Right cardiac atrium (tissue), 5 donors: ENCODE data around the gene FN1. TPM values are rescaled to one million over a fixed set of nuclear protein-coding genes. Genes with fewer than 3 reads are reported as not detected.
"Not testable (repeated sequence)": the region's sequence is repeated elsewhere in the genome, so short reads cannot be mapped to it uniquely, and the experiment has no call there.

ENCODE experiments used
- ATAC-seq, 2 donors: fragments of 200-7000 bp; cut with Tn5 transposase; one replicate each; pipeline versions ENCODE4 v1.8.0 to v1.9.1; 2020; ENCODE audit warnings: moderate library complexity in 2 of 2, mild to moderate bottlenecking in 1 of 2
- DNase-seq, 3 donors: peaks; one replicate each; pipeline ENCODE4 v3.0.0-alpha.2; 2020
- H3K27ac ChIP-seq: one replicate; pipeline ENCODE4 v1.5.1; 2013; ENCODE audit warnings: mild to moderate bottlenecking, low read length, control low read depth, moderate library complexity
- H3K27me3 ChIP-seq: one replicate; pipeline ENCODE4 v1.6.1; 2013; ENCODE audit not compliant: control insufficient read depth, insufficient read depth
- H3K4me1 ChIP-seq: one replicate; pipeline ENCODE4 v1.6.1; 2013; ENCODE audit warnings: low read length; ENCODE audit not compliant: control insufficient read depth, insufficient read depth
- H3K4me3 ChIP-seq: one replicate; pipeline ENCODE4 v1.5.1; 2013; ENCODE audit warnings: low read length, control low read depth
- H3K9me3 ChIP-seq: one replicate; pipeline ENCODE4 v1.6.1; 2013; ENCODE audit warnings: low read length; ENCODE audit not compliant: control insufficient read depth
- WGBS: extraction: QIAGEN DNeasy Blood & Tissue Kit; methylation state at CpG from one replicate; pipeline ENCODE4 v1.1.7; 2013; 5-methylcytosine and 5-hydroxymethylcytosine counted together
- intact Hi-C, 4 donors: fragments of 100-400 bp; cut with DNase I; formaldehyde crosslinking; loops; one replicate each; pipeline versions ENCODE4 v1.11.0 to v1.14.0; 2022 to 2023
- polyA plus RNA-seq: library from polyadenylated mRNA; stranded (reverse); fragments of 200-250 nt; gene quantifications from one replicate; pipeline ENCODE4 v1.2.3, GENCODE V29; 2013
- total RNA-seq, 4 donors: library from RNA; stranded (reverse); fragmentation: NEBNext Ultra II Directional; extraction: Animal tissue kit (Norgen Biotek cat#: 25700); gene quantifications; one replicate each; pipeline ENCODE4 v1.2.1, GENCODE V29; 2021
- donor health status: healthy with polysubstance abuse.
- donor health status: DM: no; HTN: yes; CAD: no.
- donor health status: DM: no; HTN: no; CAD: no.
- donor health status: DM: no; HTN: yes; CAD: no; lungs with severe emphysema.
- donor health status: DM: yes; HTN: yes; CAD: no.

FN1 gene
- total and polyA plus RNA-seq, 5 donors: 205 to 530 (median 342) TPM

- under 1% methylated on average over 64 of the region's 64 CpGs for WGBS
- peak within 1 kb of the TSS; percentile 49 for H3K27ac ChIP-seq
- peak within 1 kb of the TSS; percentile 56 for H3K4me3 ChIP-seq
- intact Hi-C loops: no loop called here
- no peaks in the 10 kb centered on the region for H3K27me3 ChIP-seq
- ATAC-seq (peak; percentile 100), DNase-seq (peak; percentile 96 to 98 (median 98))
- no peaks in the 10 kb centered on the region for H3K9me3 ChIP-seq
- H3K4me1 ChIP-seq: peaks cover 4% of the 10 kb centered on the region
Measured at GRCh38 chr2:215311625-215312396, 124.1 kb downstream of the FN1 start, which contains the start of gene ATIC. Gene ATIC, plus strand, starts transcription at chr2:215312059. Its CDS starts 84 bp downstream, at chr2:215312143.

GRCh38 chr2:215311259-215311624 is 124.6 kb downstream of the FN1 start:
- H3K4me3 ChIP-seq: peak overlapping the region; percentile 56
- peak; percentile 1 to 4 for ATAC-seq
- intact Hi-C loops, H3K9me3 ChIP-seq, H3K4me1 ChIP-seq, H3K27ac ChIP-seq, H3K27me3 ChIP-seq: not testable (repeated sequence)
- WGBS: 54% methylated on average over 13 of the region's 13 CpGs
- DNase-seq: peak in 2 of 3 donors; percentile 50 to 58

Other genes starting within 250 kb of the FN1 start
- gene ATIC, start 124.0 kb downstream of the FN1 start, total RNA-seq: 10 to 100 TPM; 43.8 to 47.6 (median 45.4) TPM
- gene ATIC, start 124.0 kb downstream of the FN1 start, polyA plus RNA-seq: 63.6 TPM